Retinal pigment epithelial cell (primary cell): Measurements from ENCODE around the gene GALNT16.

Experiments
- DNase-seq: peaks from one replicate; pipeline ENCODE4 v3.0.0-alpha.2; 2010; ENCODE audit warnings: low read depth
- H3K4me3 ChIP-seq: 2 replicates; pipeline ENCODE4 v1.5.1; 2011; ENCODE audit warnings: mild to moderate bottlenecking, low read length, control low read depth, moderate library complexity
- TF ChIP-seq, protein P1 (sequence below): conservative IDR thresholded peaks from 2 replicates; pipeline ENCODE4 v1.5.1; 2011; ENCODE audit warnings: low read depth, low read length, control low read depth, inconsistent platforms

The GALNT16 gene

DNA sequence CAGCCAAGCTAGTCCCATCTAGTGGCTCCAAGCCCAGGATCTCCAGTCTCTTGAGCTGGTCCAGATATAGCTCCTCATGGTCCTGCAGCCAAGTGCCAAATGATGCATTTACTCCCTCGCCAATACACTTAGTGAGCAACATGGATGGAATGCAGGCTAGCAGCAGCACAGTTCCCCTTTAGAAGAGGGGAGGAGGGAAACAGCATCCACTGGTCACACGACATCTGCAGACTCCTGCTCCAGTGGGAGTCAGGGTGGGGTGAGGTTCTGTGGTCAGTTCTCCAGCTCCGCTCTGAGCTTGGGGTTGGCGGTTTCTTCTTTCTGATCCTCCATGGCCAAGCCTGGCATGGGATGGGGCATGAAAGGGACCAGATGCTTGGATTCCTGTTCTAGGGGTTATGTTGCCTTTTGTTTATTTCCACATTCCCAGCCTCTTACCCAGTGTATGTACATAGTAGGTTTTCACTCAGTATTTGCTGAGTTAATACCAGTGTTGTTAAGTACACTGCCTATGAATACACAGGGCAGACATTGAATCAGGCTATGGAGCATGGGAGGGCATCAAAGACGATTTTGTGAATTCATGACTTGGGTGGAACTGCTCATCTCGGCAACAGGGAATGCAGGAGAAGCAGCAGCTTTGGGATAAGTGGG, 57.3 kb downstream of the GALNT16 start:
- DNase-seq = peak; percentile 83
- H3K4me3 ChIP-seq = no peak overlapping the region
- TF ChIP-seq, protein P1, sequence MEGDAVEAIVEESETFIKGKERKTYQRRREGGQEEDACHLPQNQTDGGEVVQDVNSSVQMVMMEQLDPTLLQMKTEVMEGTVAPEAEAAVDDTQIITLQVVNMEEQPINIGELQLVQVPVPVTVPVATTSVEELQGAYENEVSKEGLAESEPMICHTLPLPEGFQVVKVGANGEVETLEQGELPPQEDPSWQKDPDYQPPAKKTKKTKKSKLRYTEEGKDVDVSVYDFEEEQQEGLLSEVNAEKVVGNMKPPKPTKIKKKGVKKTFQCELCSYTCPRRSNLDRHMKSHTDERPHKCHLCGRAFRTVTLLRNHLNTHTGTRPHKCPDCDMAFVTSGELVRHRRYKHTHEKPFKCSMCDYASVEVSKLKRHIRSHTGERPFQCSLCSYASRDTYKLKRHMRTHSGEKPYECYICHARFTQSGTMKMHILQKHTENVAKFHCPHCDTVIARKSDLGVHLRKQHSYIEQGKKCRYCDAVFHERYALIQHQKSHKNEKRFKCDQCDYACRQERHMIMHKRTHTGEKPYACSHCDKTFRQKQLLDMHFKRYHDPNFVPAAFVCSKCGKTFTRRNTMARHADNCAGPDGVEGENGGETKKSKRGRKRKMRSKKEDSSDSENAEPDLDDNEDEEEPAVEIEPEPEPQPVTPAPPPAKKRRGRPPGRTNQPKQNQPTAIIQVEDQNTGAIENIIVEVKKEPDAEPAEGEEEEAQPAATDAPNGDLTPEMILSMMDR = no peak

DNA sequence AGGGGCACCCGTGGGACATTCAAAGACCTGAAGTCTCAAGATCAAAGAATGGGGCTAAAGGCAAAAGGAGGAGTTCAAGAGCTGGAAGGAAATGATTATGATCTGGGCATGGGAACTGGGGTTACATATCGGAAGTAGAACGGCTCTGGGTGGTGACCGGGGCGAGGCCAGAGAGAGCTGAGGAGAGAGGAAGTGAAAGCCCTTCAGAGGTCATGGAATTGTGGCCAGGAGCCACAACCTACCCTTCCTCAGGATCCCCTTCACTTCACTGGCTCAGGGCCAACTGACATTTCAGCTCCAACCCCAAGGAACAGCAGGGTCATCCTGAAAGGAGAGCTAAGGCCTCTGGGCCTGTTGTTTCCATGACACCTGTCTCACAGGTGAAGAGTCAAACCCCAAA, 57.8 kb downstream of the GALNT16 start:
- H3K4me3 ChIP-seq = no peak overlapping the region
- DNase-seq = no peak
- TF ChIP-seq, protein P1 = no peak

DNA sequence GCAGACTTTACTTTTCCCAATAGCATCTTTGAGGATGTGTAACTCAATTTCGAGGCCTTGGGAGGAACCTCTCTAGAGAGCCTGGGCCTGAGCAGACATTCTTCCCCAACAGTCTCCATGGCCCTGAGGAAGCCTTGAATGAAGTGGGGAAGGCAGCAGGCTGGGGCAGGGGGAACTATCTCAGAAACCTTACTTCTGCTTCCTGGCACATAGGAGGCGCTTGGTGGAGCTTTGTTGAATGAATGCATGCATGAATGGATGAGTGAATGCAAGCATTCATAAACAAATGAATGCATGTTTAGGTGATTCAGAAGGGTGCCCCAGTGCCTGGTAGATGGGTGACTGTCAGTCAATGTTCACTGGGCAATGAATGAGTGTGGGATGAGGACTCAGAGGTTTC, 58.3 kb downstream of the GALNT16 start:
- TF ChIP-seq, protein P1 = no peak
- DNase-seq = no peak

DNA sequence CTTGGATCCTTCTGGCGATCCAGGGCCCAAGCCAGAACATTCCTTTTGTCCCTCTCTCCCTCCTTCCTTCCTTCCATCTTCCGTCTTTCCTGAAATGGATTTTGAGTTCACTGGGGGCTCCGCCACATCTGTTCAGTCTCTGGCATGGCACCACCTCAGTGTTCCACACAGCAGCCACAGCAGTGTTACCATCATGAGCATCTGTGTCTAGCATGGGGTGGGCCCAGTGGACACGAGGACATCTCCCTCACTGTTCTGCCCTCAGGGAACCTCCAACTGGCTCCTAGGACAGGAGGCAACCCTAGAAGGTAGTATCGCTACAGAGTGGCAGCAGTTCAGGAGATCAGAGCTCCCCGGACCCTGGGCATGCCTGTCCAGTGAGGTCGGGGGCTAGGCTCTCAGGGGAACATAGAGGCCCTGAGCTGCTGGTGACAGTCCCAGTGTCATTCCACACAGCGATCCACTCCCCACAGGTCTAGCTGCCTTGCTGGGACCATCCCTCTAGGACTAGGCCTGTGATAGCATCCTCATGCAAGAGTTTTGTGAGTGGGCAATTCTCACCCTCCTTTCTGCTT, 59.0 kb downstream of the GALNT16 start:
- no peak overlapping the region for H3K4me3 ChIP-seq
- no peak for DNase-seq
- TF ChIP-seq, protein P1 = no peak

More for the DNA sequence above, 58.3 kb downstream of the GALNT16 start:
- H3K4me3 ChIP-seq = no peak overlapping the region

DNA sequence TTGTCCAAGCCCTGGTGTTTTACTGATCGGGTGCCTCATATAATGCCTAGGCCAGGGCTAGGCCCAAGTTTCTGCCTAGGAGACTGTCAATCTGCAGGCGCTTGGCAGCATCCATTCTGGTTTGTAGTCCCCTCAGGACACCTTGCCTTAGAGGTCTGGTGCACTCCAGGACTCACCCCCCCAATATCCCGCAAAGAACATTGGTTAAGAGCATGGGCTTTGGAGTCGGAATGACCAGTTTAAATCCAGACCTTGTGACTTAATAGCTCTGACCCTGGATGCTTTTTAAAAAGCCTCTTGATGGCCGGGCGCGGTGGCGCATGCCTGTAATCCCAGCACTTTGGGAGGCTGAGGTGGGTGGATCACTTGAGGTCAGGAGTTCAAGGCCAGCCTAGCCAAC, 60.0 kb downstream of the GALNT16 start:
- no peak overlapping the region for H3K4me3 ChIP-seq

DNA sequence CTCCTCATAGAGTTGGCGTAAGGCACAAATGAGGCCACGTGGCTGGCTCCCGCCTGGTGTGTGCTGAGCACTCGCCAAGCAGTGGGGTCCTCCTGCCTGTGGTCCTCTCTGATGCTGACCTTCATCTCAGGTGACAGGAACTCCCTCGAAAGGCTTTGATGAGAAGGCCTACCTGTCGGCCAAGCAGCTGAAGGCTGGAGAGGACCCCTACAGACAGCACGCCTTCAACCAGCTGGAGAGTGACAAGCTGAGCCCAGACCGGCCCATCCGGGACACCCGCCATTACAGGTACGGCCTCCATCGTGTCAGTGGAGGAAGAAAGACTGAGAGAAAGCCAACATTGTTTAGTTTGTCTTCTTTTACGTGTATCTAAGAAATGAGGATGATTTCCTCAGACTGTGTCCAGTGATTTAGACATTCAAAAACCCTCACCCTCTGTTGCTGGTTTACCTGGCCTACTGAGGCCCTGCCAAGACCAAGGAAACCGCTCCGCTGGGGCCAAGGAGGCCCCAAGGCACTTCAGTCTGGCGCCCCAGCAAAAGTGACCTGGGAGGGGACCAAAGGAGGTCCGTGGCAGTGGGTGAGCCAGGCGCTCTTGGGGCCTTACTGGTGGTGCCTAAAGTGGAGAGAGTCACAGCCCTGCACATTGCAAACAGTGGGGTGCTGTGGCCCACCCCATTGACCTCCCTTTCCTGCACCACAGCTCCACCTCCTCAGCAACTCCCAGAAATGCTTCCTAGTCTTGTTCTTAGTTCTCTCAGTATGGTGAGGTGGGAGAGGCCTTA, 60.8 kb downstream of the GALNT16 start:
- H3K4me3 ChIP-seq = no peak overlapping the region
- no peak for DNase-seq
- TF ChIP-seq, protein P1 = no peak

More for the DNA sequence above, 60.0 kb downstream of the GALNT16 start:
- DNase-seq = no peak
- TF ChIP-seq, protein P1 = no peak
